ENCODE results near the gene PSMD14. TPM values are rescaled to one million over a fixed set of nuclear protein-coding genes. Genes with fewer than 3 reads are reported as not detected.

PSMD14 gene
- total and polyA plus RNA-seq, 8 donors, result 36.7 to 64.3 (median 40.9) TPM

- Histone ChIP-seq H3K27me3 (no peaks in the 10 kb centered on the region), H3K36me3 (peaks cover 0 to 43% of the 10 kb centered on the region in 2 donors), H3K9me3 (no peaks in the 10 kb centered on the region), H3K4me1 (no peaks in the 10 kb centered on the region), H3K4me3 (no peak overlapping the region), H3K27ac (no peak overlapping the region)
- no peak for TF ChIP-seq CTCF (IDR thresholded peaks at IDR 0.05)
- DNase-seq, result no peak
- ATAC-seq, result no peak
- intact Hi-C loops (cut with DNase I), result no loop called here
Observed at GRCh38 chr2:161373942-161374341, 65.7 kb downstream of the PSMD14 start.

- intact Hi-C loops (cut with DNase I), result no loop called here
- Histone ChIP-seq H3K36me3 (peaks cover 0 to 43% of the 10 kb centered on the region in 2 donors), H3K4me3 (no peak overlapping the region), H3K4me1 (no peaks in the 10 kb centered on the region), H3K27me3 (no peaks in the 10 kb centered on the region), H3K9me3 (no peaks in the 10 kb centered on the region), H3K27ac (no peak overlapping the region)
- ATAC-seq (no peak), DNase-seq (no peak)
- TF ChIP-seq CTCF (IDR thresholded peaks at IDR 0.05), result no peak
Observed at GRCh38 chr2:161374446-161374845, 66.2 kb downstream of the PSMD14 start.

DNA sequence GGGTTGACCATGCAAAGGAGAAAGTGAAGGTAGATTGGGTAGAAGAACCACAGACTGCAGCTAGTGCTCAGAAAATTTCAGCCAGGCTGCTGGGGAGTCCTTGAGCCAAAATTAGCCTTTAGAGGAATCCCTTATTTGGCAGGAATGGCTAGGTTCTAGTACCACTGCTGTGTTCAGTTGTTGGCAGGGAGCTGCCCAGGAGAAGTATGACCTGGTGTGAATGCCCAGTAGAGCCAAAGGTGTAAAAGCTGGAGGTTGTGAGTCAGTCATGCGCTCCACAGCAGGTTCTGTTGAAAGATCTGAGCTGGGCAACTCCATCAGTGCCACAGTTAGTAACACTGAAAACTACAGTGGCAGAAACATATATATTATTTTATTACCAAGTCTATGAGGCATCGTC is 71.5 kb downstream of the PSMD14 start:
- no peak overlapping the region for H3K4me3 ChIP-seq
- no peak for ATAC-seq
- TF ChIP-seq CTCF (IDR thresholded peaks at IDR 0.05), result no peak
- no peak overlapping the region for H3K27ac ChIP-seq
- peaks cover 0 to 8% of the 10 kb centered on the region in 2 donors for H3K36me3 ChIP-seq
- H3K27me3 ChIP-seq, result no peaks in the 10 kb centered on the region
- intact Hi-C loops (cut with DNase I), result no loop called here
- no peaks in the 10 kb centered on the region for H3K4me1 ChIP-seq
- H3K9me3 ChIP-seq, result no peaks in the 10 kb centered on the region
- no peak for DNase-seq

DNA sequence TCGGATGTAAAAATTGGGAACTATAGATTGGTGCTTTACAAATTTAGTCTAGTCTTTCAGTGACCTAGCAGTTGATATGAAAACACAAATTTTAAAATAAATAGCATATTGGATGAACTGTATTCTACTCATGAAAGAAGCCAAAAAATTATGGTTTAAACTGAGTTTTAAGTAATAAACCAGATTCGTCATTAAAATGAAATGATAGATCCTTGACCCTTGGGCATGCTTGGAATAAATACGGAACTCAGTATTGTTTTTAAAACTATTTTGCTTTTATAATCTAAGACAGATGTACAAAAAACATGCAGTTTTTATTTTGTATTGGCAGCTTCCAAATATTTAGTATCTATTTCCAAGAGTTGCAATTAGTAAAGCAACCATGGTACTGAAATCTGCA is 73.3 kb downstream of the PSMD14 start:
- H3K9me3 ChIP-seq, result no peaks in the 10 kb centered on the region
- no peak overlapping the region for H3K27ac ChIP-seq
- peaks cover 0 to 9% of the 10 kb centered on the region in 2 donors for H3K36me3 ChIP-seq
- no peak for ATAC-seq
- TF ChIP-seq CTCF (IDR thresholded peaks at IDR 0.05), result no peak
- no peaks in the 10 kb centered on the region for H3K4me1 ChIP-seq
- no peak overlapping the region for H3K4me3 ChIP-seq
- DNase-seq, result no peak
- intact Hi-C loops (cut with DNase I), result no loop called here
- no peaks in the 10 kb centered on the region for H3K27me3 ChIP-seq

DNA sequence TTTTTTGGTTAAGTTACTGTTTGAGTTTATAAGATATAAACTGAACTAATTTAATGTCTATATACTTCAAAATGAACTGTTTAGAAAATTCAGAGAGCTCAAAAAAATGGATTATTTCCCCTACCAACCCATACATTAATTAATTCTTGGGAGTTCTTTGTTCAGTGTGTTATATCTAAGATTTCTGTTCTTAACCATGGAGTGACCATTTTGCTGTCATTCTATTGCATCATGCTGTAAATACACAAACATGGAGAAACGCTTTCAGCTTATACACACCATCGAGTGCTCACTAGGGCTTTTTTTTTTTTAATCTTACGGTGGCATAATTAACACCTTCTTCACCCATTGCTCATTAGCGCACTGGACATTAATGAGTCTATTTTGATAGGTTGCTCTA is 74.5 kb downstream of the PSMD14 start:
- Histone ChIP-seq H3K4me1 (no peaks in the 10 kb centered on the region), H3K4me3 (no peak overlapping the region), H3K27me3 (no peaks in the 10 kb centered on the region), H3K36me3 (peaks cover 0 to 8% of the 10 kb centered on the region in 2 donors), H3K27ac (no peak overlapping the region), H3K9me3 (no peaks in the 10 kb centered on the region)
- TF ChIP-seq CTCF (IDR thresholded peaks at IDR 0.05), result no peak
- no peak for ATAC-seq
- intact Hi-C loops (cut with DNase I), result no loop called here
- no peak for DNase-seq

Measured in left lung (tissue), 10 donors.